Gastroesophageal sphincter (tissue), 4 donors: ENCODE measurements around the gene FOXB2. TPM values are rescaled to one million over a fixed set of nuclear protein-coding genes. Genes with fewer than 3 reads are reported as not detected.

ENCODE experiments used
- ATAC-seq: fragments of 150-250 bp; one replicate; pipeline ENCODE4 v1.9.1; 2016; ENCODE audit warnings: mild to moderate bottlenecking, moderate library complexity
- H3K27ac ChIP-seq, 4 donors: fragments of 200-600 bp; sonication (generic) in 3 of 4; 1 replicate in 3 of 4; 2 replicates in 1 of 4; pipeline ENCODE4 v1.5.1; 2016 to 2019
- H3K27me3 ChIP-seq: fragments of 200-600 bp; sonication (generic); one replicate; pipeline ENCODE4 v1.5.1; 2019
- H3K36me3 ChIP-seq, 2 donors: fragments of 200-600 bp; sonication (generic); one replicate each; pipeline ENCODE4 v1.5.1; 2019; ENCODE audit warnings: control low read depth in 1 of 2
- H3K4me1 ChIP-seq, 3 donors: fragments of 200-600 bp; sonication (generic); 1 replicate in 2 of 3; 2 replicates in 1 of 3; pipeline ENCODE4 v1.5.1; 2016 to 2019; ENCODE audit warnings: control low read depth in 2 of 3
- H3K4me3 ChIP-seq, 2 donors: fragments of 200-600 bp; sonication (generic); one replicate each; pipeline ENCODE4 v1.5.1; 2019; ENCODE audit warnings: mild to moderate bottlenecking in 1 of 2, moderate library complexity in 1 of 2
- H3K9me3 ChIP-seq, 3 donors: fragments of 200-600 bp; sonication (generic); one replicate each; pipeline ENCODE4 v1.5.1; 2017 to 2019; ENCODE audit warnings: control low read depth in 2 of 3
- EP300 ChIP-seq: sonication (generic); formaldehyde crosslinking; IDR thresholded peaks from one replicate; pipeline ENCODE4 v1.6.1; 2017; ENCODE audit warnings: antibody characterized with exemption, mild to moderate bottlenecking
- POLR2A ChIP-seq, 2 donors: fragments of 450-650 bp; IDR thresholded peaks; one replicate each; pipeline ENCODE4 v1.6.1; 2017; ENCODE audit warnings: antibody characterized with exemption in 2 of 2, mild to moderate bottlenecking in 2 of 2, moderate library complexity in 1 of 2
- POLR2AphosphoS5 ChIP-seq: sonication (generic); formaldehyde crosslinking; IDR thresholded peaks from one replicate; pipeline ENCODE4 v1.6.1; 2017; ENCODE audit warnings: antibody characterized with exemption
- WGBS, 2 donors: methylation state at CpG; one replicate each; pipeline ENCODE4 v1.1.5; 2018; ENCODE audit warnings: low coverage in 1 of 2; 5-methylcytosine and 5-hydroxymethylcytosine counted together
- total RNA-seq, 4 donors: library from RNA; depleted of rRNA; stranded (reverse); fragments of >200 nt; gene quantifications; one replicate each; pipeline ENCODE4 v1.1.0, GENCODE V29; 2016
- TF ChIP-seq, protein P1 (sequence below), 4 experiments: fragments of 200-600 bp in 2 of 4; fragments of 450-650 bp in 2 of 4; sonication (generic) in 1 of 4; IDR thresholded peaks; one replicate each; pipeline ENCODE4 v1.5.1; 2017 to 2019; ENCODE audit warnings: antibody characterized with exemption in 4 of 4, mild to moderate bottlenecking in 2 of 4, moderate library complexity in 2 of 4

The FOXB2 gene
- total RNA-seq, 4 donors from 2014 or later, result not detected

DNA sequence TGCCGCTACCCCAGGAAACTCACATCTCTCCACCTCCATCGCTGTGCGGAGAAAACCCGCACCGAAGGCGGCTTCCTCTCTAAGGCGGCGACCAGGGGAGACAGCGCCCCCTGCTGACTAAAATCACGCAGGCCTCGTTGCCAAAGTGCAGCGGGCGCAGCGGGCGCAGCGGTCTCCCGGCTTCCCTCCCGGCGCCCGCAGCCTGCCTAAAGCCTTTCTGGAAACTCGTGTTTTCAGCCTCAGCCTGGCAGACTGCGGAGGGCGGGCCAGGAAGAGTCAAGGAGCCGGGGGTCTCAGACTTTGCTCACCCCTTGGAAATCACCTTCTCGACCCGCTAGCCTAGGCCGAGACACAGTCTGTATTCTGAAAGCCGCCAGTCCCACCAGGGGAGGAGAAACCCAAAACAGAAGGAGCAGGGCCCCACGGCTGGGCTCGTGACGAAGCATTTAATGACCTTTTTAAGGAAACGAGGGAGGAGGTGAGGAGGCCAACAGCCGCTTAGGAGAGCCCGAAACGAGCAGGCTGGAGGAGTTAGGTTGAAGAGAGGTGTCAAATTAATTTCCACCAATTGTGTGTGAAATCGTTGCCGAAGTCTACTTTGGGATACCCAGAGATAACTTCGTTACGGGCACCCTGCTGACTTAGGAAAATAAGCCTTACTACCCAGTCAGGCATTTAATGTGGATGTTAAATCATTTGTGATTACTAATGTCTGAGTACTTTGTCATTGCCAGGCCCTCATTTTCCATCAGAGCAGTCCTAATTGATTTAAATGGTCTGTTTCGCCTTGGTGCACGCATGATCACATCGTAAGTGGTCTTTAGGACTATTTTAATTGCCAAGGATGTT lies 7.3 kb upstream of the FOXB2 start:
- 12 to 23% methylated on average over 12 to 18 of the region's 42 CpGs for WGBS, 2 donors
- H3K36me3 ChIP-seq, result no peaks in the 10 kb centered on the region
- no peaks in the 10 kb centered on the region for H3K9me3 ChIP-seq
- no peak overlapping the region for H3K4me3 ChIP-seq
- peak; percentile 50 for ATAC-seq
- TF ChIP-seq POLR2AphosphoS5 (no peak), EP300 (no peak)
- TF ChIP-seq, protein P1, sequence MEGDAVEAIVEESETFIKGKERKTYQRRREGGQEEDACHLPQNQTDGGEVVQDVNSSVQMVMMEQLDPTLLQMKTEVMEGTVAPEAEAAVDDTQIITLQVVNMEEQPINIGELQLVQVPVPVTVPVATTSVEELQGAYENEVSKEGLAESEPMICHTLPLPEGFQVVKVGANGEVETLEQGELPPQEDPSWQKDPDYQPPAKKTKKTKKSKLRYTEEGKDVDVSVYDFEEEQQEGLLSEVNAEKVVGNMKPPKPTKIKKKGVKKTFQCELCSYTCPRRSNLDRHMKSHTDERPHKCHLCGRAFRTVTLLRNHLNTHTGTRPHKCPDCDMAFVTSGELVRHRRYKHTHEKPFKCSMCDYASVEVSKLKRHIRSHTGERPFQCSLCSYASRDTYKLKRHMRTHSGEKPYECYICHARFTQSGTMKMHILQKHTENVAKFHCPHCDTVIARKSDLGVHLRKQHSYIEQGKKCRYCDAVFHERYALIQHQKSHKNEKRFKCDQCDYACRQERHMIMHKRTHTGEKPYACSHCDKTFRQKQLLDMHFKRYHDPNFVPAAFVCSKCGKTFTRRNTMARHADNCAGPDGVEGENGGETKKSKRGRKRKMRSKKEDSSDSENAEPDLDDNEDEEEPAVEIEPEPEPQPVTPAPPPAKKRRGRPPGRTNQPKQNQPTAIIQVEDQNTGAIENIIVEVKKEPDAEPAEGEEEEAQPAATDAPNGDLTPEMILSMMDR (IDR thresholded peaks at IDR 0.05), result peak in 3 of 4 experiments; percentile 48 to 71 (median 56)
- H3K27ac ChIP-seq, result no peak overlapping the region
- peaks cover 0 to 47% (median 16%) of the 10 kb centered on the region in 3 donors for H3K4me1 ChIP-seq
- H3K27me3 ChIP-seq, result peaks cover 100% of the 10 kb centered on the region

DNA sequence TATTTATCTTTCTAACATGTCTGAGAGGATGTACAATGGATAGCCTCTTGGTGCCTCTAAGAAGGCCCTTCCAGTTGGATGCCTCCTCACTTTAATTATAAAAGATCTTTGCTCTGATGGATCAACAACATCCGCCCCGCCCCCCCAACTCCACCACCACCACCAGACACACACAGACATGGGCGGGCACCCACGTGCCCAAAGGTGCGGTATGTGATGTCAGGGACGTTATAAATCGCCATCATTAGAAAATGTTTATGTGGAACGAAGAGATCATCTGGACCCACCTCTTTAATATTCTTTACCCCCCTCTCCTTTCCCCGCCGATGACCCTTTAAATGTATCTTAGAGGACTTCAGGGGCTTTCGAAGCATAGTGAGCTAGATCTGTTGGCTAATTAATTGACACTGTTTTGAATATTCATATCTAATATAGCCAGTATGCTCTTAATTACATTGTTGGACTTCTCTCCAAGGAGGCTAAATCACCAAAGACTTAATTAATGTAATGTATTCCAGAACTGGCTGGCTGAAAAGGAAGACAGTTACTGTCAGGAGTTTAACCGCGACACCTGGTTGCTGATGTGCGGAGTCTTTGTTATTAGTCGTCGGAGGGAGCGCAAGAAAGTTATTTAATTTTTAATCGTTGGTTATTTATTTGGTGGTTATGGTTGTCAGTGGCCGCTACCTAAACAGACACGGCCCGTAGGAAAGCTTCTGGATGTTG lies 6.1 kb upstream of the FOXB2 start:
- TF ChIP-seq POLR2AphosphoS5 (no peak), POLR2A (IDR thresholded peaks at IDR 0.05) (no peak), EP300 (no peak)
- TF ChIP-seq, protein P1 (IDR thresholded peaks at IDR 0.05), result no peak
- Histone ChIP-seq H3K4me3 (no peak overlapping the region), H3K9me3 (no peaks in the 10 kb centered on the region), H3K27ac (no peak overlapping the region), H3K36me3 (no peaks in the 10 kb centered on the region), H3K27me3 (peaks cover 100% of the 10 kb centered on the region), H3K4me1 (peaks cover 0 to 53% (median 19%) of the 10 kb centered on the region in 3 donors)
- WGBS, 2 donors, result 4 to 7% methylated on average over 13 to 20 of the region's 21 CpGs
- no peak for ATAC-seq

DNA sequence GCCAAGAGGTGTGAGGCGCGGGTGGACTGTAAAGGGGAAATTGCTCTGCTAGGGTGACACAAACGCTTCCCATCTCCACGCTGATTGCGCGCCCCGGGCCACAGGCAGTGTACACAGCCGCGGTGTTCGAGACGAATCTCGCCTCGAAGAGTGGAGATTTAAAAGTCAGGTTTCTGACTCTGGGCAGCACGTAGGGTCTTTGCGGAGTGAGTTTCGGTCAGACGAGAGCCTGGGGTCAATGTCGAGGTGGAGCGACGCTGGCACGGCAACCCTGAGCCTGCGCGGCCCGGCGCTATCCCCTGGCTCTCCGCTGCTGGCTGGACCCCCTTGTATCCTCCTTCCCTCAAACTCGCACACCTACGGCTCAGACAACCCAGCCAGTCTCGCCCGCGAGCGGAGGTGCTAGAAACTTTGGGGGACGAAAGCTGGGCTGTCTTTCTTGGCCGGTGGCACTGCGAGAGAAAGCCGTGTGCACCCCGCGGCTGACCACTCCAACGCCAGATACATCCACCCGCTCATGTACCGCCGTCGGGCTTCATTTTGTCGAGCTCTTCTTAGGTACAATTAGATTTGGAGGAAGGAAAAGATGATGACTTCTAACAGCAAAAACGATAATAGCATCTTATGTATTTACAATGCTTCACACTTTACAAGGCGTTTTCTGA lies 5.4 kb upstream of the FOXB2 start:
- H3K27ac ChIP-seq, result no peak overlapping the region
- TF ChIP-seq, protein P1 (IDR thresholded peaks at IDR 0.05), result no peak
- TF ChIP-seq POLR2A (IDR thresholded peaks at IDR 0.05), result no peak
- TF ChIP-seq EP300, result no peak
- TF ChIP-seq POLR2AphosphoS5, result no peak
- whole genome bisulfite sequencing, 2 donors, result 5 to 8% methylated on average over 18 to 20 of the region's 46 CpGs
- H3K4me1 ChIP-seq, result peaks cover 0 to 60% (median 24%) of the 10 kb centered on the region in 3 donors
- ATAC-seq, result no peak
- H3K9me3 ChIP-seq, result no peaks in the 10 kb centered on the region
- peaks cover 100% of the 10 kb centered on the region for H3K27me3 ChIP-seq
- no peak overlapping the region for H3K4me3 ChIP-seq
- no peaks in the 10 kb centered on the region for H3K36me3 ChIP-seq

DNA sequence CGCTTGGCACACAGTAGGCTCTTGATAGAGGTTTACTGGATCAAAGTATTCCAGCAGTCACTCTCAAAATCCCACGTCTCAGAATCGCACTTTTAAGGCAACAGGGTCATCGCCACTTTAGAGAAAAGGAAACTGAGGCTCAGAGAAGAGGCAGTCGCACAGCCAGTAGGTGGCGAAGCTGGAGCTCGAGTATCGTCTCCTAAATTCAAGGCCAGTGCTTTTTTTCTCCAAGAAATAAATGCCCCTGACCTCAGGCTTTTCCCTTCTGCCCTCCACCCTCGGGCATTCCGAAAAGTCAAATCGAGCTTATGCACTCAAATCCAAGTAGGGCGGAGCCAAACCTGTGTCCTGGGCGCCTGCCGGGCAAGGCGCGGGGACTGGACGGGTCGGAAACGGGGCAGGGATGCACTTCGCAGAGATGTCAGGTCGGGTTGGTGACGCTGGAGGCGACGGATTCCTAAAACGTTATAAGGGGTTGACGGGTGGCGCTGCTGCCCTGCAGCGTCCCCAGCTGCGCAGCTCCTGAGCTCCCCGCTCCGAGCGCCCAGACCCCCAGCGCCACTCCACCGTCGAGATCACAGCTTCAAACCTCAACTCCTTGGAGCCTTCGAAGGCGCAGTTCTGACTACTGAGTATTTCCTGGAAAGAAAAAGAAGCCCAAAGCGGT lies 4.7 kb upstream of the FOXB2 start:
- no peak for TF ChIP-seq EP300
- no peak for TF ChIP-seq POLR2A (IDR thresholded peaks at IDR 0.05)
- TF ChIP-seq, protein P1 (IDR thresholded peaks at IDR 0.05), result no peak
- TF ChIP-seq POLR2AphosphoS5, result no peak
- no peak for ATAC-seq
- Histone ChIP-seq H3K4me1 (peaks cover 0 to 67% (median 25%) of the 10 kb centered on the region in 3 donors), H3K27me3 (peaks cover 100% of the 10 kb centered on the region), H3K9me3 (no peaks in the 10 kb centered on the region), H3K27ac (no peak overlapping the region), H3K36me3 (no peaks in the 10 kb centered on the region), H3K4me3 (no peak overlapping the region)
- WGBS, 2 donors, result 6% methylated on average over 10 to 13 of the region's 38 CpGs
